K562 (cell line): ENCODE results near the gene FBLN2.

Source experiments
- CEBPB ChIP-seq: fragments of 450-650 bp; IDR thresholded peaks from 2 replicates; pipeline ENCODE4 v1.6.1; 2016; ENCODE audit warnings: missing genetic modification characterization, missing compliant biosample characterization
- CTCF ChIP-seq, 3 experiments: IDR thresholded peaks in 2 of 3; conservative IDR thresholded peaks in 1 of 3; 2 replicates each; pipeline ENCODE4 v1.5.1; 2011 to 2012; ENCODE audit warnings: low read length in 3 of 3, mild to moderate bottlenecking in 3 of 3, control low read depth in 2 of 3, improper control_type of control experiment in 1 of 3, inconsistent platforms in 1 of 3, low read depth in 1 of 3, mixed read lengths in 1 of 3, moderate library complexity in 1 of 3; ENCODE audit not compliant: insufficient read depth in 2 of 3
- FOXK2 ChIP-seq, 2 experiments: fragments of 450-650 bp; IDR thresholded peaks in 1 of 2; conservative IDR thresholded peaks in 1 of 2; 2 replicates each; pipeline ENCODE4 v1.6.1; 2016; ENCODE audit warnings: low read depth in 2 of 2, mild to moderate bottlenecking in 1 of 2
- KLF13 ChIP-seq: fragments of 450-650 bp; IDR thresholded peaks from 2 replicates; pipeline ENCODE4 v1.6.1; 2016; ENCODE audit warnings: missing genetic modification characterization, low read depth, mild to moderate bottlenecking, missing compliant biosample characterization, moderate library complexity, borderline replicate concordance
- SIX5 ChIP-seq, 2 experiments: IDR thresholded peaks; 2 replicates each; pipeline ENCODE4 v1.6.1; 2011; ENCODE audit warnings: low read length in 2 of 2, borderline replicate concordance in 1 of 2, low read depth in 1 of 2, mild to moderate bottlenecking in 1 of 2, moderate library complexity in 1 of 2; ENCODE audit not compliant: insufficient read depth in 1 of 2
- ZBTB34 ChIP-seq: fragments of 250-450 bp; sonication (Bioruptor Pico); IDR thresholded peaks from 2 replicates; pipeline ENCODE4 v1.8.0; 2021; ENCODE audit warnings: mild to moderate bottlenecking, moderate library complexity
- ZFX ChIP-seq: sonication (generic); formaldehyde crosslinking; IDR thresholded peaks from 2 replicates; pipeline ENCODE4 v1.8.0; 2022; ENCODE audit warnings: mild to moderate bottlenecking, missing genetic modification reagents, moderate library complexity
- ZNF274 ChIP-seq: IDR thresholded peaks from 2 replicates; pipeline ENCODE4 v1.6.1; 2011; ENCODE audit warnings: low read depth, mild to moderate bottlenecking, low read length, moderate library complexity, borderline replicate concordance
- ZNF324 ChIP-seq: fragments of 250-450 bp; sonication (Bioruptor Pico); IDR thresholded peaks from 2 replicates; pipeline ENCODE4 v1.4.0; 2020; ENCODE audit warnings: mild to moderate bottlenecking
- TF ChIP-seq, protein P1 (sequence below): sonication (generic); formaldehyde crosslinking; IDR thresholded peaks from 2 replicates; pipeline ENCODE4 v1.9.0; 2022; ENCODE audit warnings: mild to moderate bottlenecking, missing genetic modification reagents
- TF ChIP-seq, protein P2 (sequence below), 2 experiments: fragments of 200-800 bp in 1 of 2; sonication (Bioruptor generic) in 1 of 2; sonication (generic) in 1 of 2; formaldehyde crosslinking in 1 of 2; IDR thresholded peaks in 1 of 2; conservative IDR thresholded peaks in 1 of 2; 2 replicates each; pipeline versions ENCODE4 v1.5.0 to v1.6.1; 2016 to 2020; ENCODE audit warnings: missing compliant biosample characterization in 1 of 2, missing genetic modification characterization in 1 of 2, missing genetic modification reagents in 1 of 2
- TF ChIP-seq, protein P3 (sequence below): conservative IDR thresholded peaks from 2 replicates; pipeline ENCODE4 v1.6.1; 2011; ENCODE audit warnings: low read depth, mild to moderate bottlenecking, low read length; ENCODE audit not compliant: control insufficient read depth
- TF ChIP-seq, protein P4 (sequence below): sonication (generic); formaldehyde crosslinking; IDR thresholded peaks from 2 replicates; pipeline ENCODE4 v1.5.0; 2020; ENCODE audit warnings: missing genetic modification reagents

DNA sequence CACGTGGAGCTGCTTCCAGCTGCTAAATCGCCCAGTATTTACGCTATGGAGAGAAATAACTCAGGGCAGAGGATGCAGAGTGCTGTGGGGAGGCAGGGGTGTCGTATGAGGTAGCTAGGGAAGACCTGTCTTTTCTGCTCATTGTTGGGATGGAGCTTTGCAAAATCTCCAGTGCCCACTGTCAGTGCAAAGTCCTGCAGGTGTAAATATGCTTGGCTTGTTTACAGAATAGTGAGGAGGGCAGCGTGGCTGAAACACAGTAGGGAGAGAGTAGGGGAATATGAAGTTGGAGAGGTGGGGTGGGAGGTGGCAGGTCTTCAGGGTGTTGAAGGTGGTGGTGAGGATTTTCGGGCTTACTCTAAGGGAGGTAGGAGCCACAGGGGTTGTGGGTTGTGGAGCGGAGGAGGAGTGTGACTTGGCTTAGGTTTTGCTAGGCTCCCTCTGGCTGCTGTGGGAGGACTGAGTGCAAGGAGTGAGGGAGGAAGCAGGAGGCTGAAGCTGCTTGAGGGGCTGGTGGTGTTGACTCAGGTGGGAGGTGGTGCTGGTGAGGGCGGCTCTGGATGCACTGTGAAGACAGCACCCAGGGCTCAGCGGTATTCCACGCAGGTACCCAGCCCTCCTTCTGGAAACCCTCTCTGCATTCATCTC, 125.7 kb downstream of the FBLN2 start:
- TF ChIP-seq, protein P1, sequence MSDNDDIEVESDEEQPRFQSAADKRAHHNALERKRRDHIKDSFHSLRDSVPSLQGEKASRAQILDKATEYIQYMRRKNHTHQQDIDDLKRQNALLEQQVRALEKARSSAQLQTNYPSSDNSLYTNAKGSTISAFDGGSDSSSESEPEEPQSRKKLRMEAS (CRISPR knock-in tag): no peak
- TF ChIP-seq CEBPB (no peak), CTCF (IDR thresholded peaks at IDR 0.05 in 2 of 3, conservative IDR thresholded peaks at IDR 0.05 in 1 of 3; ENCODE audit: insufficient read depth in 2 of 3, low read depth in 1 of 3, low read length in 3 of 3) (no peak), ZNF324 (no peak), SIX5 (IDR thresholded peaks at IDR 0.05; ENCODE audit: borderline replicate concordance in 1 of 2, insufficient read depth in 1 of 2, low read depth in 1 of 2, low read length in 2 of 2) (no peak), ZNF274 (no peak), FOXK2 (conservative IDR thresholded peaks at IDR 0.05 in 1 of 2, IDR thresholded peaks at IDR 0.05 in 1 of 2; ENCODE audit: low read depth in 2 of 2) (no peak), KLF13 (no peak), ZBTB34 (CRISPR knock-in tag) (no peak), ZFX (CRISPR knock-in tag) (no peak)
- TF ChIP-seq, protein P2, sequence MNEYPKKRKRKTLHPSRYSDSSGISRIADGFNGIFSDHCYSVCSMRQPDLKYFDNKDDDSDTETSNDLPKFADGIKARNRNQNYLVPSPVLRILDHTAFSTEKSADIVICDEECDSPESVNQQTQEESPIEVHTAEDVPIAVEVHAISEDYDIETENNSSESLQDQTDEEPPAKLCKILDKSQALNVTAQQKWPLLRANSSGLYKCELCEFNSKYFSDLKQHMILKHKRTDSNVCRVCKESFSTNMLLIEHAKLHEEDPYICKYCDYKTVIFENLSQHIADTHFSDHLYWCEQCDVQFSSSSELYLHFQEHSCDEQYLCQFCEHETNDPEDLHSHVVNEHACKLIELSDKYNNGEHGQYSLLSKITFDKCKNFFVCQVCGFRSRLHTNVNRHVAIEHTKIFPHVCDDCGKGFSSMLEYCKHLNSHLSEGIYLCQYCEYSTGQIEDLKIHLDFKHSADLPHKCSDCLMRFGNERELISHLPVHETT (CRISPR knock-in tag; conservative IDR thresholded peaks at IDR 0.05 in 1 of 2, IDR thresholded peaks at IDR 0.05 in 1 of 2): no peak
- TF ChIP-seq, protein P3, sequence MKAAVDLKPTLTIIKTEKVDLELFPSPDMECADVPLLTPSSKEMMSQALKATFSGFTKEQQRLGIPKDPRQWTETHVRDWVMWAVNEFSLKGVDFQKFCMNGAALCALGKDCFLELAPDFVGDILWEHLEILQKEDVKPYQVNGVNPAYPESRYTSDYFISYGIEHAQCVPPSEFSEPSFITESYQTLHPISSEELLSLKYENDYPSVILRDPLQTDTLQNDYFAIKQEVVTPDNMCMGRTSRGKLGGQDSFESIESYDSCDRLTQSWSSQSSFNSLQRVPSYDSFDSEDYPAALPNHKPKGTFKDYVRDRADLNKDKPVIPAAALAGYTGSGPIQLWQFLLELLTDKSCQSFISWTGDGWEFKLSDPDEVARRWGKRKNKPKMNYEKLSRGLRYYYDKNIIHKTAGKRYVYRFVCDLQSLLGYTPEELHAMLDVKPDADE: no peak
- TF ChIP-seq, protein P4, sequence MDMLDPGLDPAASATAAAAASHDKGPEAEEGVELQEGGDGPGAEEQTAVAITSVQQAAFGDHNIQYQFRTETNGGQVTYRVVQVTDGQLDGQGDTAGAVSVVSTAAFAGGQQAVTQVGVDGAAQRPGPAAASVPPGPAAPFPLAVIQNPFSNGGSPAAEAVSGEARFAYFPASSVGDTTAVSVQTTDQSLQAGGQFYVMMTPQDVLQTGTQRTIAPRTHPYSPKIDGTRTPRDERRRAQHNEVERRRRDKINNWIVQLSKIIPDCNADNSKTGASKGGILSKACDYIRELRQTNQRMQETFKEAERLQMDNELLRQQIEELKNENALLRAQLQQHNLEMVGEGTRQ (CRISPR knock-in tag): no peak
